Measurements from ENCODE around the gene TMEM135. TPM values are rescaled to one million over a fixed set of nuclear protein-coding genes. Genes with fewer than 3 reads are reported as not detected.
A peak's percentile ranks its signal among the peaks of the same experiment; 100 is the strongest.

The TMEM135 gene
- total RNA-seq, 1 donor from 2014 or later = 43.9 TPM

DNA sequence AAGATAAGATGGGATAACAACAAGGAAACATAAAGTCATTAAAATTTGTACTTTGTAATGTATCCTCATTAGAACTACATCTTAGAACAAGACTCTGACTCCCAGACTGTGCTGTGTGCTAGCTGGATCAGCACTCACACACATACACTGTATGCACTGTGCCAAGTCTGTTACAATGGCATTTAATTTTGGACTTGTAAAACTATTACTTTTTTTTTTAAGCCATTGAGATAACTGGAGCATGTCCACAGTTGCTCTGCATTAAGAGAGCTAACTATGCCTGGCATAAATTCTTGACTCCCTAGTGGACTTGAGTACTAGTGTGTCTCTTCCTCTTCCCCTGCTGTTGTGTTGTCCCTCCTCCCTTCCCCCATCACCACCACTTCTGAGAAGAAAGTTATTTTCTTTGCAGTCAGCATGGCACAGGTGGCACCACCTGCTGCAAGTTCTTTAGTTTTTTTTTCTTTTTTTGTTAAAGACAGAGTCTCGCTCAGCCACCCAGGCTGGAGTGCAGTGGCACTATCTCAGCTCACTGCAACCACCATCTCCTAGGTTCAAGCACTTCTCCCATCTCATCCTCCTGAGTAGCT is 268.6 kb downstream of the TMEM135 start:
- no peak for DNase-seq

DNA sequence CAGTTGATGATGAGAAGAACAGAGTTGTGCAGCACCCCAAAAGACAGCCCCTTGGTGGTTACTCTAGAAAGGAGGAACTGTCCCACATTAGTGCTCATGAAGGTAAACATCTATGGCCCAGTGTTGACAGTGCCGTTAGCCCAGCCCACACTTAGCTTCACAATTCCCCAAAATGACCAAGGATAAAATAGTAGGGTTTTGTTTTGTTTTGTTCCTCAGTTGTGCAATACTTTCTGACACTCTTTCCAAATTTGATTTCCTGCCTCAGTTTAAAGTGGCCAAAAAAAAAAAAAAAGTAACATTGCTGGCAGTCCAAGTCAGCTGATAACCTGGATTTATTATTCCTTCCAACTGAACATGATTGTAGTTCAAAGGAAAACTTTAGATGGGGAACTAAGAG is 269.4 kb downstream of the TMEM135 start:
- DNase-seq = no peak

DNA sequence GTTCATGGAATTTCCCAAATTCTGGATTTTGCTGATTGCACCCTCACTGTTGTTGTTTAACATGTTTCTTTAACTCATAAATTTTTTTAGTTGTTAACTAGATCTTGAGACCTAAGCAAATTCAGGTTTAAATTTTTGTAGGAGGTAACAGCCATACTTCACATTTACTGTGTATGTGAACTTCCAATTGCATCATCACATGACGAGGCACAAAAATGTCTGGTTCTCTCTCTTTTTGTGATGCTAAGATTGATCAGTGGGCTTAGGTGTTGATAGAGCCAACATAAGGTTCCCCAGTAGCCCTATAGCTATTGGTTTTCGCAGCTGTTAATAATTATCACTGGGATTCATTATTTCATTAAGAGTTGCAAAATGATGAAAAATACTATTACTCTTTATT is 277.5 kb downstream of the TMEM135 start:
- DNase-seq = no peak

DNA sequence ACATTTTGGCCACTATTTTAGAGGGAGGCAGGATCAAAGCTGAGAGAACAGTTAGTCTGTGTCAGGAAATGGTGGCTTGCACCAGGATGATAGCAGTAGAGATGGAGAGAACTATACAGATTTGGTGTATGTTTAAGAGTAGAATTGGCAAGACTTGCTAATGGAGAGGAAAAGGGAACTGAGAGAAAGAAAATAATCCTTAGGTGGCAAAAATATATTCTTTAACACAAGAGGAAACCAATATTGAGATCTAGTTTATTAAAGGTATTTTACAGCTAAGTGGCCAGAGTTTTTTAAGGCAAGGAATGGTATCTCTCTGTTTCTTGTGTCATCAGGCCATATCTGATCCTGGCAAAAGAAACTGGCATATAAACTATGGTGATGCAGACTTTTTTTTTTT is 278.8 kb downstream of the TMEM135 start:
- no peak for DNase-seq

DNA sequence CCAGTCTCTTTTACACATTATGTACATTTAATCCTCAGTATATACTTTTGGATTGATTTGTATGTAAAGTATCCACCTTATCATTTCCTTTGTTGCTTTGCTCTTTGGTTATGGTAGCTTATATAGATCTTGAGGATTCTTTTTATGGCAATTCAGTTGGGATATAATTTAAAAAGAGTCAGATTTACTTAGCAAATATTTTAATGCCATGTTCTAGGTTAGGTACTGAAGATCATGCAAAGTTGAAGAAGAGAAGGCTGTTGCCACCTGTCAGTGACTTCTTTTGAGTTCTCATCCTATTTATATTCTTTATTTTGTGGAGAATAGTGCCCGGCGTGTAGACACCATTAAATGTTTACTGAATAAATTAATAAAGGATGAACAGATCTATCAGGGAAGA is 279.7 kb downstream of the TMEM135 start:
- no peak for DNase-seq

DNA sequence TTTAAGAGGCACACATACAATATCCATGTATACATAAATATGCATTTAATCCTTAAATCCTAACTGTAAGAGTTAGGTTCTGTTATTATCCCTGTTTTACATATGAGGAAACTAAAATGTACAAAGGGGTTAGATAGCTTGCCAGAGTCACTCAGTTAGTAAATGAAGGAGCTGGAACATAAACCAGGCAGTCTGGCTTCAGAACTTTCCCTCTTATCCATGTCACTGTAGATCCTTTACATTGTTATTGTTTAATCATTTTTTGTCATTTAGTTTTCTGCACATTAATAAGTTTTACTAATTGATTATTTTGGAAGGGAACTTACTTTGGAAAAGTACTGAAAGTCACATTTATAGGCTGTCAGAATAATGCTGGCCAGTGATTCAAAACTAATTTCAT is 282.4 kb downstream of the TMEM135 start:
- peak; percentile 33 for DNase-seq

DNA sequence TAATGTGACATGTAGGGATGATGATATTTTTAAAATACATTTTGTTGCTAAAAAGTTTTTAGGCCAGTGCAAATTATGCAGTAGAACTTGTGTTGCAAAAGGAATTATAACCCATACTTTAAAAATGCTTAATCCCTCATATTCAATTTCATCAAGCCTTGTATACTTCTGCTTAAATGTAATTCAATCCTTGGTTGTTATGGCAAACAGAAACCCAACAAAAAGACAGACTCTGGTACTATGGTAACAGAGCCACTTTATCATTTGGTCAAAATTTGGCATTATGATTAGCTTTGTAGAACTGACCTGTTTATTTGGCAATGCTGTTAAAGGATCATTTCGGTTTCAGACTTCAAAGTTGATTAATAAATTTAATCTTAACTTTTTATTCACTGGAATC is 284.8 kb downstream of the TMEM135 start:
- DNase-seq = no peak

DNA sequence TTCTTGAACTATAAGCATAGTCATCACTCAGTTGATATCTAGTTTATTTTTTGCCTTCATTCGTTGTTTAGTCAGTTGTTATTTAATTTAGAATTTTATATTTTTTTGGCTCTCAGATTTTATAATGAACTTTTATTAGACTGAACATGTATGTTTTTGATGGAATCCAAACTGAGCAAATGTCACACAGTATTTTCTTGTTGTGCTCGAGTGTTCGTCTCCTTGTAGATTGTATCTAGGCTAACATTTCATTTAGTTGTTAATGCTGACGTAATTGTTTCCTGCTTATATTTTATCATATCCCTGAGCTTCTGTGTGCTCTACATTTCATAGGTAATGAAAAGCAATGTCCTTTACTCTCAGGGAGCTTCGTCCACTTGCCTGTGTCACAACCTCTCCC is 286.2 kb downstream of the TMEM135 start:
- DNase-seq = no peak

DNA sequence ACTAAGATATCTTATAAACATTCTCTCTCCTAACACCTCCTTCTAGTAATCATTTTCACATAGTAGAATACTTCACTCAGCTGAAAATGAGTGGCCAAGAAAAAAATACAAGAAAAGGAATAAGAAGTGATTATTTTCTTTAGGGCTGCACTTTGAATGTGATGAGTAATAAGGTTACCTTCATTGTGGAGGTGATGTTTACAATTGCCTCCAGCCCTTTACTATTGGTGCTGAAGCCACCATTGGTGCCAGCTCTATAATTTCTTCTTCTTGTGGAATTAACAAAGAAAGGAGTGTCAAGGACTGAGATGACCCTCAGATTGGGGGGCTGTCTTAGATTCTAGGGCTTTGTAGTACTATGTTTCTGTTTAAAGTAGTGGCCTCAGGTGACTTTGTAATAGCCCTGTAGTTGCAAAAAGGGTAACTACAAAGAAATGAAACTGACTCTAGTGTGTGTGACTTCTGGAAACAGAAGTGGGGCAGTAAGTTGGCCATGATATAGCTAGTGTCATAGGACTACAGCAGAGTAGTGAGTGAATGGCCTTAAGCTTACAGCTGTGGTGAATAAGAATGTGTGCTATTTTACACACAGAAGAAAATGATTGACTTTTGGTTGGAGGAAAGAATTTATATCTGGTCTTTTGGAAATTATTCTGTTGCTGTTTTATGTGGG is 287.2 kb downstream of the TMEM135 start:
- no peak for DNase-seq

DNA sequence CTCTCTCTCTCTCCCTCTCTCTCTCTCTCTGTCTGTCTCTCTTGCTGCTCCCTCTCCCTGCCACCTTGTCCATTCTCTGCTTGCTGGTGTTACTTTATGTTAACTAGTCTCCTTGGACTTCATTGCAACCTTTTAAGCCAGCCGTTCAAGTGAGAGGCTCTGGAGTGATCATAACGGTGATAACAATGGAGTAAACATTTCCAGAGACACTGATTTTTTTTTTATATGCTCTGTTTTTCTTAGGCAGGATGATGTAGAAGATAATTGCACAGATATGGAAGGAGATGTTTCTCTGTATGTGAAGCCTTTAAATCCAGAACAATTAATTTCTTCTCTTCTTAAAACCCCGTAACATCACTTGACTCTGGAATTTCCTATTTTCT is 287.7 kb downstream of the TMEM135 start:
- no peak for DNase-seq

DNA sequence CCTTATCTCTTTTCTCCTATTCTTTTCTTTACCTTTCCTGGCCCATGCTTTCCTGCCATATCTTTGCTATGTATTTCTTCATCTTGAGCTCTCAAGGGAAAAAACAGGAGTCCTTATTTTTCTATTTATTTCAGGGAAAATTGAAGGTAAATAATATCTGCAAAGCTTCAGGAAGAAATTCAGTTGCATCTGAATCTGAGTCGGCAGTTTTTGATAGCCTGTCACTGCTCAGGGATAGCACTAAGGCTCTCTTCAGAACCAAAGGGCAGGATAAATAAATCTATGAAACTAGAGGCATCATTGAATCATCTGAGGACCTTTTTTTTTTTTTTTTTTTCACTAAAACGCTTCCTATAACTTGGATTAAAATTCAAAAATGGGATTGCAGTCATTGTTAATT is 288.9 kb downstream of the TMEM135 start:
- DNase-seq = no peak

DNA sequence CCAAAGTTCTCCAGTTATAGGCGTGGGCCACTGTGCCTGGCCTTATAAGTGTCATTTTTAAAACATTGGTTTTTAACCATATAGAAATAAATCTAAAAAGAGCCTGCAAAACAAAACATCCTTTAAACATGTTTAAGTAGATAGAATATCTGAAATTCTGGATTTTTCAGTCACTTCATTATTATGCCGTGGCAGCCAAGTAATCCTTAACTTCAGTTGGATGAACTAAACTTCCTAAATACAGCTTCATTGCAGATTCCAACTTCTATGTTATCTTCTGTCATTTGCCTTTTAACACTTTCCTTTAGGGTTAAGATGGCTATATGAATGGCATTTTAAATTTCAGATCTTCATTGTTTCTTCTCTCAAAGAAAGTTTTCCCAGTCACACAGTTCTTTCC is 291.4 kb downstream of the TMEM135 start:
- no peak for DNase-seq

DNA sequence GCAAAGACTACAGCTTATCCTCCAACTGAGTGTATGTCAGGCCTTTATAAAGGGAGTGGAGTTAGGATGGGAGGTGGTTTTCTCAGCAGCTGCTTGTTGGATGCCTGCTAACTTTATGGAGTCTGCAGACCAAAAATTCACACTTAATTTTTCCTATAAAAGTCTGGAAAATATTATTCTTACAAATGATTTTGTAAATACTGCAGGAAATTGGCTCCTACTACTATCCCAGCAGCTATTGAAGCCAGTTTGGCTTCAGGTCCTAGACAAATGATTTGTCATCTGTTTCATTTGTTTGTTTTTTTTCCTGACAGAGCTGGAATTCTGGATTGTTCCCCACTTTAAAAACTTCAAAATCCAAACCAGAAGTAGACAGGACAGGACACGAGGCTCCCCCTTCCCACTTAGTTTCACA is 292.5 kb downstream of the TMEM135 start:
- peak; percentile 91 for DNase-seq

DNA sequence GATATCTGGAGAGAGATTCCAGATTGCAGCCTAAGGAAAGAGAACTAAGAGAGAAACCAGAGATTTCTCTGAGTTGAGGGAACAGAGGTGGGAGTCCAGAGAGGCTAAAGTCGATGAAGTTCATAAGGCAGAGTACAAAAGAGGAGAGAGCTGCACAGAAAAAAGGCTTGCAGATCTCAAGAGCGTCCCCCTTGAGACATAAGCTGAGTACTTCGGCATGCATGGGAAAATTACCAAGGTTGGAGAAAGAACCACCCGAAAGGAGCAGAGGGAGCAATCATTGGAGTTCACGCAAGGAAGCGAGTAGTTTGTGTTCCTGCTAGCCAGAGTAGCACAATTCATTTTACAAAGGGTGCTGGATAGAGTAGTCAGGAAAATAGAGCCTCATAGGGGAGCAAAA is 293.5 kb downstream of the TMEM135 start:
- DNase-seq = peak; percentile 19

DNA sequence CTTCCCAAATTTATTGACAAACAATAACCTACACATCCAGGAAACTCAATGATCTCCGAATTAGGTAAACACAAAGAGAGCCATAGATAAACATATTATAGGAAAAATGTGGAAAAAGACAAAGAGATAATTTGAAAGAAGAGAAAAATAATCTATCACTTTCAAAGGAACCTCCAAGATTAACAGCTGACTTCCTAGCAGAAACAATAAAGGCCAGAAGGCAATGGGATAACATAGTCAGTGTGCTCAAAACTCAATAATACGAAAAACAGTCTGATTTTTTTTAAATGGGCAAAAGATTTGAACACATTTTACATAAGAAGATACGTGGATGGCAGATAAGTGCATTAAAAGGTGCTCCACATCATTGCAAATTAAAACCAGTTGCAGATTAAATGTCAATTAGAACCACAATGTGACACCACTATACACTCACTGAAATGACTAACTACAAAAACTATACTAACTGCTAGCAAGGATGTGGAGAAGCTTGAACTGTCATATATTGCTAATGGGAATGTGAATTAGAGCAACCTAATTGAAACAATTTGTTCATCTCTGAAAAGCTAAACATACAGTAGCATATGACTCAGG is 300.4 kb downstream of the TMEM135 start:
- no peak for DNase-seq

DNA sequence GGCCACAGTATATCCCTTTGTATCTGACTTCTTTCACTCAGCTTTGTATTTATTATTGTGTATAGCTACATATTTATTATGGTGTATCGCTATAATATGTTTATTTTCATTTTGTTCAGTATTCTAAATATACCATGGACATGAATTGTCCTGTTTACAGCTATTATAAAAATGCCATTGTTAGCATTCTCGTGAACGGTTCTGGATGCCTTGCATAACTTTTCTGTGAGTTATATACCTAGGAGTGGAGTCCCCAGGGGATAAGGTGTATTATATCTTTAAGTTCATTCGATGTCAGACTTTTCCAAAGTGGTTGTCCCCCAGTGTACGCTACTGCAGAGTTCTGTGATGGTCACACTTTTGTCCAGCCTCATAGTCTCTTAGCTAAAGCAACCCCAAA is 301.7 kb downstream of the TMEM135 start:
- no peak for DNase-seq

DNA sequence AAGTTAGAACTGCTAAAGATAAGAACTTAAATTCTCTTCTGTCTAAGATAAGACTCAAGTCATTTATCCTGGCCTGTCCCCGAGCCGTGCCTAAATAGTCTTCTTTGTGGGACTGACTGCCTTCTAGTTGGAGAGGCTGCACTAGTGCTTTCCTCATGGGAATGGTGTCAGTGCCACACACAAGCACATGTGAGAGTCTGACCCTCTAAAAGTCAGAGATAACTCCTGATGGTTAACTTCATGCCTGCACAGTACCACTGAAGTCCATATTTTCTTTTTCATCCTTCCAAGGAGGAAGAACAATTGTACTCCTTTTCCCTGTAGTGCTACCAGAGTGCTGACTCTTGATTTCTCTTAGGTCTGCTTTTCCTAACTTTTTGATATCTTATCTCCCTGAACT is 309.7 kb downstream of the TMEM135 start:
- DNase-seq = no peak

DNA sequence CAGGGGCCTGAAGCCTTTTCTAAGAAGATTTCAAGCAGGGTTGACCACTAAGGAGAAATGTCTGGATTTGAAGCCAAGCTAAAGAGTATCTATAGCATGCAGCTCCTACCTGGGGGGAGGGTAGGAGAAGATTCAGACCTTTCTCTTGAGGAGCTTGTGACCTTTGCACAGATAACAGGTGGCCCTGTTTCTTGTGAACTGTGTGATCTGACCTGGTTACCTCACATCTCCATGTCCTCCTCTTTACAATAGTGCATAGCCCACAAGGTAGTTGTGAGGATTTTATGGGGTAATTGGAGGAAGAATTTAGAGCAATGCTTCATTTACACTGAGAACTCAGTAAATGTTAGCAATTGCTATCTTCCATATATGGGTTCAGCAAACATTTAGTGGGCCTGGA is 310.1 kb downstream of the TMEM135 start:
- no peak for DNase-seq

DNA sequence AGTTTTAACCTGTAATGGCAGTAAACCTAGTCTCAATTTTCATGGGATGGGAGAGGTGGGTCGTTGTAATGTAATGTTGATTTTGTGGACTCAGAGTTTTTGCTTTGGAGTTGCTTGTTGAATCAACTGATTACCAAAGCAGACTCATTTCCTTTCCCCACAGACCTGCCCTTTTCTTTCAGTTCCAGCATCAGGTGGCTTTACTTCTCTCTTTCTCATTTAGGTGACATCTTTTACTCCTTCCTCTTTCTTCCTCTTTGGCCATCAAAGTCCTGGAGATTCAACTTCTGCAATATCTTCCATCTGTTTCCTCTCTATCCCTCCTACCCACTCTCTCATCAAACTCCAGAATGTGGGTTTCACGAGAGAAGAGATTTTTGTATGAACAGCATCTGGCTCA is 313.9 kb downstream of the TMEM135 start:
- DNase-seq = no peak

DNA sequence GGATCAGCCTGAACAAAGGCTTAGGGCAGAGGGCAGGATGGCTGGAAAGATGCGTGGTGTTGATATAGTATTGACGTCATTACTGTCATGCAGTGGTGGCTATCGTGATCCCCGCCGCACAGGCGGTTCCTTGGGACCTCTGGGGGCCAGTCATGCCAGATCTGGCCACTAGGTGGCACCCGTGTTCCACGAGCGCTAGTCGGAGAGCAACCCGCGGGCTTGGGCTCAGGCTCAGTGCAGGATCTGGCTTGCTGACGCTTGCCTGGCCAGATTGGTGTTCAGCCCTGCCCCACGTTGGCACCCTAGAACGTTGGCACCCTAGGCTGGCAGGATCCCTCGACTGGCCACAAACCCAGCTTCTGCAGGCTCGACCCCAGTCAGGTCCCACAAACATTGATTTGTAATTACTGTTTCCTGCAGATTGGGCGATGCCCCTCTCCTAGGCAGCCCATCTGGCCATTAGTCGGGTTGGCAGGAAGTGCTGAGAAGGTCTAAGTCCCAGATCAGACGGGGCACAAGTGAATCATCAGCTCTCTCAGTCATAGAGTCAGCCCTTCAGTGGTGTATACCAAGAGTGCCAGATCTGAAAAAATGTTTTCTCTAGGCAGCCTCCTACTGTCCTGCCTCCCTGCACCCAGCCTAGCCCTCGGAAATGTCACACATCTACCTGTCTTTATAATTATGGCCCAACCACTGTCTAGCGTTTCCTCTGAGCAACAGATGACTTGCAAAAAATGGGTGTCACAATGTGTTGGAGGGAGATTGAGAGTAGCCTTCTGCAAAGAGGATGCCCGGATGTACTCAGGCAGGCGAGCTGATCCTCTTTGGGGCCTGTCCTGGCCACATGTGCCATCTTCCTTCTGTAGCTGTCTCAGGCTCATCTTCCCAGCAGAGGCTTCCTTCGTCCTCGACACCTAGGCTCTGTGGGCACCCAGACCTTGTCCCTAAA is 315.3 kb downstream of the TMEM135 start:
- peak; percentile 68 for DNase-seq

DNA sequence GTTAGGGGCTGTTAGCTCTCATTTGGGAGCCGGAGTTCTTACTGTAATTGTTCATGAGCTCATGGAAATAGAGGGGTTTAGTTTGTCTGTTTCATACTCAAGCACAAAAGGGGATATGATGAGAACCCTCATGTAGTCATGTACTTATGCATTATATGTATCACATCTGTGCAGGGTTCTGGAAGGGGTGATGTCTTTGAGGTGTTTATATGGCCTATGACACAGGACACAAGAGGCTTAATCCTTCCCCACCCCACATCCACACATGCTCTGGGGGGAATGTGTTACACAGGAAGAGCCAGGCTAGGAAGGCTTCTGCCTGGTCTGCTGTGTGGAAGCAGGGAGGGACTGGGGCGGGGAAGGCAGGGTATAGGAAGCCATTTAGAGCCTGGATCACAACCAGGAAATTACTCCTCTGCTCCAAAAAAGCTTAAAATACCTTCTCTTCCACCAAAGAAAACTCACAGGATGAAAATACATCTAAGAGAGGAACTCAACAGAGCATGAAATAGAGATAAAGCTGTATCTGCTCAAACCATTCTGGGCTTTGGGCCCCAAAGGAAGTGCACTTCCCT is 316.1 kb downstream of the TMEM135 start:
- no peak for DNase-seq

DNA sequence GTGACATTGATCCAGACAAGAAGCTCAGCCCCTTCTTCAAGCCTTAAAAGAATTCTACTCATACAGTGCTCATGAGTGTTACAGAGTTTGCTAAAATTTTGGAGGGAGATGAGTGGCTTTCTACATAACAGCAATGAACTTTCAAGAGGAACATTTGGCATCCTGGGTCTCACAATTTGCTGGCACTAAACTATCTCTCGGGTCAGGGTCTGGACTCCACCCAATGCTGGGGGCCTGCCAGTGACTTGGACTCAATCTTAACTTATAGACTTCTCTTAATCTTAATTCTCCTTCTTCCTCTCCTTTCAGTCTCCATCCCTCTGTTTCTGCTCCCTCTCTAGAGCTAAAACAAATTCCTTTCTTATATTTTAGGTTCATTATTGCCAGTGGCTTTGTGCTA is 317.9 kb downstream of the TMEM135 start:
- no peak for DNase-seq

DNA sequence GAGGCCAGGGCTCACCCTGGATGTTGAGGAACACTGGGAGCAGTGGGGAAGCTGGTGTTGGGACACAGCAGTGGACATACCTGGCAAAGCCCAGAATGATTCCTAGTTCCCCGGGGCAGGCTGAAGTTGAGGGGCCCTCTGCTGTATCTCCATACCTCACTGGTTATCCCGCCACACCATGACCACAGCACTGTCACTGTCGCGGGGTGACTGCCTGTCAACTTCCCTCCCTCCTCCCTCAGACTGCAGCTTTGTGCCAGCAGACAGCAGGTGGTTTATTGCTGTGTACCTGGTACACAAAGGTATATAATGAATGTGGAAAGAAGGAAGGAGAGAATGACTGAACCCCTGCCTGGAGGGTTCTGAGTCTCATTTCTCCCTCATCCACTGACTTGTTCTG is 318.7 kb downstream of the TMEM135 start:
- no peak for DNase-seq
